HG03108 (cell line): ENCODE results near the gene MACF1.
"Not testable (repeated sequence)": the region's sequence is repeated elsewhere in the genome, so short reads cannot be mapped to it uniquely, and the experiment has no call there.

Experiments
- ATAC-seq: cut with Tn5 transposase; IDR thresholded peaks from one replicate; pipeline ENCODE4 v1.9.1; 2021; ENCODE audit warnings: moderate library complexity; ENCODE audit not compliant: unreplicated experiment

The MACF1 gene

GRCh38 chr1:39177706-39178105 is 26.8 kb upstream of the MACF1 start:
- no peak for ATAC-seq

- ATAC-seq: no peak
Measured at GRCh38 chr1:39178541-39179431, 25.7 kb upstream of the MACF1 start.

- ATAC-seq: no peak
Measured at GRCh38 chr1:39181311-39181710, 23.2 kb upstream of the MACF1 start.

- ATAC-seq: no peak
Measured at GRCh38 chr1:39182804-39183203, 21.7 kb upstream of the MACF1 start.

GRCh38 chr1:39183503-39184353 is 20.8 kb upstream of the MACF1 start:
- ATAC-seq: peak; percentile 50

GRCh38 chr1:39184354-39184818 is 20.1 kb upstream of the MACF1 start:
- no peak for ATAC-seq

GRCh38 chr1:39187275-39188046 is 17.0 kb upstream of the MACF1 start:
- no peak for ATAC-seq

GRCh38 chr1:39189592-39190041 is 14.9 kb upstream of the MACF1 start:
- no peak for ATAC-seq

GRCh38 chr1:39190096-39190495 is 14.4 kb upstream of the MACF1 start:
- ATAC-seq: no peak

- ATAC-seq: no peak
Measured at GRCh38 chr1:39194398-39195051, 10.0 kb upstream of the MACF1 start.

- ATAC-seq: no peak
Measured at GRCh38 chr1:39195166-39196111, 9.1 kb upstream of the MACF1 start.

GRCh38 chr1:39196244-39197215 is 8.0 kb upstream of the MACF1 start:
- peak; percentile 64 for ATAC-seq

- no peak for ATAC-seq
Measured at GRCh38 chr1:39199593-39199992, 4.9 kb upstream of the MACF1 start.

GRCh38 chr1:39205102-39205780 is 746 bp downstream of the MACF1 start:
- ATAC-seq: no peak

- no peak for ATAC-seq
Measured at GRCh38 chr1:39205781-39206464, 1.4 kb downstream of the MACF1 start.

GRCh38 chr1:39208360-39208759 is 3.9 kb downstream of the MACF1 start:
- not testable (repeated sequence) for ATAC-seq

- ATAC-seq: no peak
Measured at GRCh38 chr1:39210649-39211048, 6.2 kb downstream of the MACF1 start.
